Endothelial cell of umbilical vein (primary cell): ENCODE results near the gene ZNF627. TPM values are rescaled to one million over a fixed set of nuclear protein-coding genes. Genes with fewer than 3 reads are reported as not detected.

Source experiments
- BruUV-seq: library from RNA; stranded (reverse); fragments of 400-500 nt; replicated peaks from 2 replicates; lab custom pipeline; 2021; lab: Mats Ljungman, UMichigan
- CTCF ChIA-PET: fragments of 300-600, 350-600 bp; sonication (Branson Sonifier 250); formaldehyde crosslinking; loops from one replicate; lab custom pipeline; 2021; ENCODE audit warnings: antibody characterized with exemption, inconsistent platforms; lab: Charles Lee
- POLR2A ChIA-PET: fragments of 300-600, 350-600 bp; sonication (Branson Sonifier 250); formaldehyde crosslinking; loops from one replicate; lab custom pipeline; 2021; ENCODE audit warnings: antibody characterized with exemption, inconsistent platforms; lab: Charles Lee
- DNase-seq: peaks from one replicate; pipeline ENCODE4 v3.0.0-alpha.2; 2011; ENCODE audit warnings: low read depth, low spot score
- FAIRE-seq: peaks from 2 replicates; lab custom pipeline; 2011; peaks lifted over from hg19 to GRCh38; lab: Jason Lieb, UNC
- H2AFZ ChIP-seq: 2 replicates; pipeline ENCODE4 v1.6.0; 2012; ENCODE audit warnings: low read depth, low read length, control low read depth, inconsistent platforms
- H3K27ac ChIP-seq: 2 replicates; pipeline ENCODE4 v1.5.1; 2011; ENCODE audit warnings: low read depth, mild to moderate bottlenecking, control low read depth, low read length, moderate library complexity; ENCODE audit not compliant: insufficient read depth
- H3K27me3 ChIP-seq, 2 experiments: 2 replicates each; pipeline versions ENCODE4 v1.6.0 to v1.6.1; 2011; ENCODE audit warnings: low read length in 2 of 2, mixed read lengths in 1 of 2; ENCODE audit not compliant: control insufficient read depth in 2 of 2, insufficient read depth in 2 of 2
- H3K36me3 ChIP-seq, 2 experiments: 2 replicates in 1 of 2; 3 replicates in 1 of 2; pipeline ENCODE4 v1.5.1; 2011; ENCODE audit warnings: low read length in 2 of 2, mild to moderate bottlenecking in 1 of 2, moderate library complexity in 1 of 2; ENCODE audit not compliant: control insufficient read depth in 2 of 2, insufficient read depth in 2 of 2; ENCODE audit errors: extremely low read depth in 1 of 2
- H3K4me1 ChIP-seq: 3 replicates; pipeline ENCODE4 v1.5.1; 2011; ENCODE audit warnings: mild to moderate bottlenecking, low read length; ENCODE audit not compliant: control insufficient read depth, insufficient read depth; ENCODE audit errors: extremely low read depth
- H3K4me2 ChIP-seq: 2 replicates; pipeline ENCODE4 v1.6.1; 2011; ENCODE audit warnings: low read length, control low read depth, mixed read lengths; ENCODE audit not compliant: insufficient read depth
- H3K4me3 ChIP-seq, 3 experiments: fragments of 200-600 bp in 1 of 3; sonication (generic), shearing (Covaris generic) in 1 of 3; replicated peaks in 1 of 3; 2 replicates each; pipeline ENCODE4 v1.5.1; 2011 to 2016; ENCODE audit warnings: control low read depth in 3 of 3, low read length in 3 of 3, mild to moderate bottlenecking in 2 of 3, inconsistent platforms in 1 of 3, low read depth in 1 of 3, moderate library complexity in 1 of 3; ENCODE audit not compliant: insufficient read depth in 1 of 3
- H3K79me2 ChIP-seq: 2 replicates; pipeline ENCODE4 v1.6.0; 2012; ENCODE audit warnings: low read length, inconsistent platforms; ENCODE audit not compliant: control insufficient read depth, insufficient read depth
- H3K9ac ChIP-seq: replicated peaks from 2 replicates; pipeline ENCODE3; 2011; ENCODE audit warnings: low read length, control low read depth; ENCODE audit not compliant: insufficient read depth; ENCODE audit errors: extremely low read depth
- H3K9me1 ChIP-seq: replicated peaks from 3 replicates; pipeline ENCODE4 v1.6.0; 2011; ENCODE audit warnings: mild to moderate bottlenecking, low read length; ENCODE audit not compliant: control insufficient read depth, insufficient read depth; ENCODE audit errors: extremely low read depth
- H3K9me3 ChIP-seq: replicated peaks from 2 replicates; pipeline ENCODE4 v1.5.1; 2012; ENCODE audit warnings: low read length, inconsistent platforms; ENCODE audit not compliant: control insufficient read depth, insufficient read depth
- H4K20me1 ChIP-seq: replicated peaks from 2 replicates; pipeline ENCODE3; 2011; ENCODE audit warnings: mild to moderate bottlenecking, low read length; ENCODE audit not compliant: control insufficient read depth, insufficient read depth; ENCODE audit errors: extremely low read depth
- EZH2 ChIP-seq: IDR thresholded peaks from 2 replicates; pipeline ENCODE4 v1.6.1; 2012; ENCODE audit warnings: borderline replicate concordance, low read depth, mild to moderate bottlenecking, moderate library complexity, low read length, inconsistent platforms; ENCODE audit not compliant: severe bottlenecking
- FOS ChIP-seq: IDR thresholded peaks from 2 replicates; pipeline ENCODE4 v1.6.1; 2011; ENCODE audit warnings: mild to moderate bottlenecking, low read length, moderate library complexity, borderline replicate concordance; ENCODE audit not compliant: insufficient read depth
- GATA2 ChIP-seq: IDR thresholded peaks from 2 replicates; pipeline ENCODE4 v1.7.0; 2011; ENCODE audit warnings: low read depth, mild to moderate bottlenecking, moderate library complexity, mixed read lengths, low read length; ENCODE audit not compliant: insufficient read length, insufficient read depth
- JUN ChIP-seq: IDR thresholded peaks from 2 replicates; pipeline ENCODE4 v1.6.1; 2011; ENCODE audit warnings: borderline replicate concordance, low read depth; ENCODE audit not compliant: insufficient read length, insufficient read depth
- MYC ChIP-seq: IDR thresholded peaks from one replicate; pipeline ENCODE4 v1.6.1; 2011; ENCODE audit warnings: mild to moderate bottlenecking, low read depth, low read length
- POLR2A ChIP-seq: IDR thresholded peaks from 2 replicates; pipeline ENCODE4 v1.6.1; 2012; ENCODE audit warnings: low read depth, mild to moderate bottlenecking, control low read depth, low read length
- POLR2AphosphoS5 ChIP-seq: IDR thresholded peaks from 2 replicates; pipeline ENCODE4 v1.6.1; 2012; ENCODE audit warnings: low read depth, mild to moderate bottlenecking, control low read depth, low read length, moderate library complexity; ENCODE audit not compliant: insufficient read depth
- dilution Hi-C: fragments of 300-500 bp; cut with MboI; formaldehyde crosslinking; loops from one replicate; pipeline ENCODE4 v1.15.0; 2019; ENCODE audit warnings: low sequenced_read_pairs; ENCODE audit not compliant: extremely low pct_ligation_motif_present
- intact Hi-C: fragments of 100-400 bp; cut with micrococcal nuclease; formaldehyde crosslinking; loops from one replicate; pipeline ENCODE4 v1.10.0; 2022
- polyA plus RNA-seq, 4 experiments: library from polyadenylated mRNA; depleted of rRNA in 3 of 4; stranded (reverse) in 3 of 4; unstranded in 1 of 4; fragments of >200 nt; gene quantifications; 2 replicates each; pipeline versions ENCODE4 v1.2.1 to v1.2.3, GENCODE V29; 2011 to 2012; ENCODE audit warnings: missing spikeins in 1 of 4
- total RNA-seq: library from RNA; stranded (reverse); gene quantifications from 2 replicates; pipeline ENCODE4 v1.2.3, GENCODE V29; 2021
- TF ChIP-seq, protein P1 (sequence below): IDR thresholded peaks from 2 replicates; pipeline ENCODE4 v1.6.1; 2011; ENCODE audit not compliant: insufficient read depth, insufficient read length
- TF ChIP-seq, protein P2 (sequence below), 2 donors: IDR thresholded peaks; 1 replicate in 1 of 2; 2 replicates in 1 of 2; pipeline ENCODE4 v1.5.1; 2011; ENCODE audit warnings: low read length in 2 of 2, mild to moderate bottlenecking in 2 of 2, moderate library complexity in 2 of 2, control low read depth in 1 of 2, inconsistent platforms in 1 of 2, low read depth in 1 of 2; ENCODE audit not compliant: insufficient read depth in 1 of 2; ENCODE audit errors: extremely low read depth in 1 of 2

Gene ZNF627
- total and polyA plus RNA-seq, 2 donors (not counting 3 experiments of a cell fraction or from before 2014, with no cell fraction given): 5.6 to 9.7 TPM

DNA sequence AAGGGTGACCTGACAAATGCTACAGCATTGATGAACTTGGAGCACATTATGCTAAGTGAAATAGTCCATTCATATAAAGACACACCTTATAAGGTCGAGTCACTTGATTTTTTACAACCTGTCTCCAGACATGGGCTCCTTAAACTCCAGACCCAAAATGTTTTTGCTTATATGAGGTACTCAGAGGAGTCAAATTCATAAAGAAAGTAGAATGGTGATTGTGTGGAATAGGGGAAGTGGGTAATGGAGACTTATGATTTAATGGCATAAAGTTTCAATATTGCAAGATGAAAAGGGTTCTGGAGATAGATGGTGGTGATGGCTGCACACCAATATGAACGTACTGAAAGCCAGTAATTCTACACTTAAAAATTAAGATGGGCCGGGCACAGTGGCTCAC lies 59.3 kb downstream of the ZNF627 start:
- Histone ChIP-seq H3K9ac (no peak overlapping the region), H4K20me1 (no peaks in the 10 kb centered on the region), H3K9me1 (no peaks in the 10 kb centered on the region), H3K4me1 (no peaks in the 10 kb centered on the region), H3K27ac (no peak overlapping the region), H3K4me3 (no peak overlapping the region), H2AFZ (no peak overlapping the region), H3K4me2 (no peak overlapping the region), H3K36me3 (peaks cover 2 to 4% of the 10 kb centered on the region in 2 experiments), H3K79me2 (no peaks in the 10 kb centered on the region), H3K27me3 (no peaks in the 10 kb centered on the region), H3K9me3 (peaks cover 10% of the 10 kb centered on the region)
- POLR2A ChIA-PET: no interaction called here
- no TSS peak for BruUV-seq
- no peak for FAIRE-seq
- no peak for DNase-seq
- TF ChIP-seq GATA2: no peak
- no peak for TF ChIP-seq EZH2
- TF ChIP-seq, protein P1, sequence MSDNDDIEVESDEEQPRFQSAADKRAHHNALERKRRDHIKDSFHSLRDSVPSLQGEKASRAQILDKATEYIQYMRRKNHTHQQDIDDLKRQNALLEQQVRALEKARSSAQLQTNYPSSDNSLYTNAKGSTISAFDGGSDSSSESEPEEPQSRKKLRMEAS: no peak
- no peak for TF ChIP-seq POLR2A
- no peak for TF ChIP-seq POLR2AphosphoS5
- TF ChIP-seq, protein P2, sequence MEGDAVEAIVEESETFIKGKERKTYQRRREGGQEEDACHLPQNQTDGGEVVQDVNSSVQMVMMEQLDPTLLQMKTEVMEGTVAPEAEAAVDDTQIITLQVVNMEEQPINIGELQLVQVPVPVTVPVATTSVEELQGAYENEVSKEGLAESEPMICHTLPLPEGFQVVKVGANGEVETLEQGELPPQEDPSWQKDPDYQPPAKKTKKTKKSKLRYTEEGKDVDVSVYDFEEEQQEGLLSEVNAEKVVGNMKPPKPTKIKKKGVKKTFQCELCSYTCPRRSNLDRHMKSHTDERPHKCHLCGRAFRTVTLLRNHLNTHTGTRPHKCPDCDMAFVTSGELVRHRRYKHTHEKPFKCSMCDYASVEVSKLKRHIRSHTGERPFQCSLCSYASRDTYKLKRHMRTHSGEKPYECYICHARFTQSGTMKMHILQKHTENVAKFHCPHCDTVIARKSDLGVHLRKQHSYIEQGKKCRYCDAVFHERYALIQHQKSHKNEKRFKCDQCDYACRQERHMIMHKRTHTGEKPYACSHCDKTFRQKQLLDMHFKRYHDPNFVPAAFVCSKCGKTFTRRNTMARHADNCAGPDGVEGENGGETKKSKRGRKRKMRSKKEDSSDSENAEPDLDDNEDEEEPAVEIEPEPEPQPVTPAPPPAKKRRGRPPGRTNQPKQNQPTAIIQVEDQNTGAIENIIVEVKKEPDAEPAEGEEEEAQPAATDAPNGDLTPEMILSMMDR (IDR thresholded peaks at IDR 0.05; ENCODE audit: extremely low read depth in 1 of 2, insufficient read depth in 1 of 2, low read depth in 1 of 2, low read length in 2 of 2): no peak
- no peak for TF ChIP-seq FOS
- TF ChIP-seq MYC: no peak
- TF ChIP-seq JUN: no peak
- CTCF ChIA-PET: no interaction called here
- dilution Hi-C loops: no loop called here
- intact Hi-C loops: no loop called here
